Thyroid gland (tissue), 4 donors: Measurements from ENCODE around the gene POU2F2.

ENCODE experiments used
- CTCF ChIP-seq, 6 experiments: fragments of 200-600 bp in 3 of 6; fragments of 450-650 bp in 3 of 6; sonication (generic) in 3 of 6; IDR thresholded peaks; one replicate each; pipeline ENCODE4 v1.5.1; 2016 to 2019; ENCODE audit warnings: antibody characterized with exemption in 6 of 6, mild to moderate bottlenecking in 2 of 6, inconsistent platforms in 1 of 6, moderate library complexity in 1 of 6
- POLR2A ChIP-seq, 2 donors: fragments of 450-650 bp; IDR thresholded peaks; one replicate each; pipeline ENCODE4 v1.6.1; 2017; ENCODE audit warnings: antibody characterized with exemption in 2 of 2, mild to moderate bottlenecking in 2 of 2, moderate library complexity in 1 of 2

- TF ChIP-seq POLR2A (IDR thresholded peaks at IDR 0.05) (no peak), CTCF (IDR thresholded peaks at IDR 0.05) (no peak)
Observed at GRCh38 chr19:42076380-42076944, 55.8 kb downstream of the POU2F2 start.
